GM19328 (cell line): Measurements from ENCODE around the gene PDE6D.

Experiments
- ATAC-seq: cut with Tn5 transposase; IDR thresholded peaks from one replicate; pipeline ENCODE4 v1.9.1; 2021; ENCODE audit warnings: mild to moderate bottlenecking, moderate library complexity; ENCODE audit not compliant: unreplicated experiment

Gene PDE6D

DNA sequence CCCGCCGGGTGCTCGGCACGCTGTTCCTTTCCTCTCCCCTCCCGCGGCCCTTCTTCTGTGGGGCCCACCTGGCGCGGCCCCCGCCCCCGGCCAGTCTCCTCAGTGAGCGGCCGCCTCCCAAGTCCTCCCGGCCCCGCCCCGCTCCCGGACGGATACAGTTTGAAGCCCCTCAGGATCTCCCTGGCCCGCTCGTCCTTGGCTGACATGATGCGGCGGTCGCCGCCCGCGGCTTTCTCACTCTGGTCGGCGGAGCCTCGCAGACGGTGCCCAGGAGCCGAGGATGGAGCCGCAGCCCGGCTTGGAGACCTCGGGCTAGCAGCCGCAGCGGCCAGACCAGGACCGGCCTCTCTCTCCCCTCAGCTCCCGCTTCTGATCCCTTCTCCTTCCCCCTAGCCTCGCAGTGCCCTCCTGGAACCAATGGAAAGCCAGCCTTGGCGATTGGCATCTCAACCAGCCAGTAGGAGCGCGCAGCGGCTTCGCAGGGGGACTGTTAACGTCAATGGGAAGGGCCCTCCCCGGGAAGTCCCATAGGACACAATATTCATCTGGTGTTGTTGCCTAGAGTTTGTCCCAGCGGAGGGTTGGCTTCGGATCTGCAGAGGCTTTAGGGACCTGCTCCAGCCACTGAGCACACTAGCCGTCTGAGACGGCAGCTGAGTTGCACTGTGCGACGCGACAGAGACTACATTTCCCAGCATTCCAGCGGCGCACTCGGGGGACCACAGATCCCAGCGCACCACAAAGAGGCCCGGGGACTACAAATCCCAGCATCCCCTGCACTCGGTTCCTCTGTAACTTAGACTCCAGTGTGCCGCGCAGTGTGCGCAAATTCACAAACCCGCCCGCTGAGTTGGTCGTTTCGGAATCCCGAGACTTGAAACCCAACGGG, at the start of gene PDE6D:
Gene PDE6D (minus strand): TSS at position 374 of the 889 bp plus-strand sequence. CDS start 168 bp downstream, at position 206.
- ATAC-seq = peak; percentile 80

DNA sequence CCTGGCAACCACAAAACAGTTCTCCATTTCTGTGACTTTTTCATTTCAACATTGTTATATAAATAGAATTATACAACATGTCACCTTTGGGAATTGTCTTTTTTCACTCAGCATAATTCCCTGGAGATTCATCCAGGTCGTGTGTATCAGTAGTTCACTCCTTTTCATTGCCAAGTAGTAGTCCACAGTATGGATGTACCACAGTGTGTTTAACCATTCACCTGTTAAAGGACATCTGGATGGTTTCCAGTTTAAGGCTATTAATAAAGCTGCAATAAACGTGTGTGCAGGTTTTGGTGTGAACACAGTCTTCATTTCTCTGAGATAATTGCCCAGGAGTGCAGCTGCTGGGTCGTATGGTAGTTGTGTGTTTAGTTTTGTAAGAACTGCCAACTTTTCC, 40.8 kb upstream of the PDE6D start:
- ATAC-seq = no peak

DNA sequence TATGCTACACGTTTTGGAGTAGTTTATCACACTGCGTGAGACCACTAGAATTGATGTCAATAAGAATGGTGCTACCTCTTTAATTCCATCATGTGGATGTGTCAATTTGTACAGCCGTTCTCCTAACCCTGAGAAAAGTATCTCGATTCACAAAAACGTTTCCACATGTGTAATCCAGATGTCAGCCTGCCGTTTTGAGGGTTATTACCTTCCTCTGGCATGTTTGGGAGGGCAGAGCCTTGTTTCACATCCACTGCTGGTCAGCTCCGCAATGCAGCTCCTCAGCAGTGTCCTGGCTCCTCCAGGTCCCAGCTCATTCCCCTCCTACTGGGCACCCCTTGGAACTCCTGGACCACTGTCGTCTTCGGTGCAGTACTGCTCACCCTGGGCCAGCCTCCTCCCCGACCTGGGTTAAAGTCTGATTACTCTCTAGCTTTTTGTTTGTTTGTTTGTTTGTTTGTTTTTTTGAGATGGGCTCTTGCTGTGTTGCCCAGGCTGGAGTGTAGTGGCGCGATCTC, 39.8 kb upstream of the PDE6D start:
- ATAC-seq = no peak

GRCh38 chr2:231819447-231820042, 38.5 kb upstream of the PDE6D start:
- ATAC-seq = no peak

GRCh38 chr2:231816327-231817026, 35.4 kb upstream of the PDE6D start:
- ATAC-seq = no peak

- no peak for ATAC-seq
Measured at GRCh38 chr2:231810905-231811304, 29.8 kb upstream of the PDE6D start.

DNA sequence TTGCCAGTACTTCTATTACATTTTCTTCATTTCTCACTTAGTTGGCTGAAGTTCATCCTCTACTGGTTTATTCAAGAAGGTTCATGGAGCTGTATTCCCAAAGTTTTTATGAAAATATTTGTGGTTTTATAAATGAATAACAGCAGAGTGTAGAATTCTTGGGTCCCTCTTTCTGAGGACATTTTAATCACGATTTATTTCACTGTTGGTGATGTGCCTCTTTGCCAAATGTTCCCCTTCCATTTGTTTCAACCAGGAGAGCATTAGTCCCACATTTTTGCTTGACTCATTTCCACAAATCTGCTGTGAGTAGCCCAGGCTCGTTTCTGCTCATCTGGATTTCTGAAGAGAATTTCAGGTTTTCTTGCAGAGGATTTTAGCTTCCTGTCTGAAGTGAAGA, 25.9 kb upstream of the PDE6D start:
- no peak for ATAC-seq

DNA sequence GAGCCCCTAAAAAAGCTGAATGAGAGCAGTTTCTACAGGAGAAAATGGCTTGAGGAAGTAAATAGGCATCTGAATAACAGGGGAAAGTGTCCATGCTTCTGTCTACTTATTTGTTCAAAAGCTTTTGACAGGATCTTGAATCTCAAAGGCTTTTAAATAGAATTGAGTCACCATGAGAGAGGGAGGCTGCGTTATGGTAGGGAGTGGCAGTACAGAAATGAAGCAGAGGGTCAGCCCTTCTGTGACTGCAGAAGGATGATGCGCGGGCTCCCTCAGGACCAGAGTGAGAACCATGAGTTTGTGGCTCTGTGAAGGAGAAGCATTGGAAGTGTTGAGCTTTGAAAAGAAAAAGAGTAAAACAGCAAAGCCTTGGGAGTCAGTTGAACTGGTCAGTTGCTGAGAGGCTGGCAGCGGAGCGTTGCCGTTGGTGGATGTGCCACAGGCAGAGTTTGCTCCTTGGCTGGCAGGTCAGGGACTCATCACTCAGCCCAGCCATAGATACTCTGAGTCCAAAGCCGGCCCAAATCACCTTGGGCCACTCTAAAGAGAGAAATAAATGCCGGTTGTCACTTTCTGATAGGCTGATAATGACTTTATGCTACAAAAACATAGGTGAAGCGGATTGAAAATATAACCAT, 22.5 kb upstream of the PDE6D start:
- no peak for ATAC-seq

DNA sequence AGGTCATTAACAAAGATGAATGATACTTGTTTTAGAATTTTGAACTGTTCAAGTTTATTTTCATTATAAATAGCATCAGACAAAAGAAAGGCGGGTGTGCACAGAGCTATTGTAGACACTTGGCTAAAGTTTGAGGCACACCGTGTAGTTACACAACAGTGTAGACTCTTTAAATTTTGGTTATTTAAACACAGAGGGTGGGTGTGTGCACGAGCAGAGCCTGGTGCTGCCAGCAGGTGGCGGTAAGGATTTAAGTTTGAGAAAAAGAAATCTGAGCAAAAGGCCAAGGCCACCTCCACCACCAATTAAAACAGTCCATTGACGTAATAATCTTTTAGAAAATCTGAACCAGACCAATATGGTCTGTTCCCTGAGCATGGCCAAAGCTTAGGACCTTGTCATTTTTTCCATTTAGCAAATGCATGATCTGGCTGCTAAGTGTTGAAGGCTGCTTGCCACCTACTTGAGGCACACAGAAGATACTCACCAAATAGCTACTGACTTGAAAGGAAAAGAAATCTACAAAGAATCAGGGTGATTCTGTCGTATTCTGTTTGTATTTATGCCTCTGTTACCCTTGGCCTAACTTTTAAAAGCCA, 19.5 kb upstream of the PDE6D start:
- ATAC-seq = no peak

DNA sequence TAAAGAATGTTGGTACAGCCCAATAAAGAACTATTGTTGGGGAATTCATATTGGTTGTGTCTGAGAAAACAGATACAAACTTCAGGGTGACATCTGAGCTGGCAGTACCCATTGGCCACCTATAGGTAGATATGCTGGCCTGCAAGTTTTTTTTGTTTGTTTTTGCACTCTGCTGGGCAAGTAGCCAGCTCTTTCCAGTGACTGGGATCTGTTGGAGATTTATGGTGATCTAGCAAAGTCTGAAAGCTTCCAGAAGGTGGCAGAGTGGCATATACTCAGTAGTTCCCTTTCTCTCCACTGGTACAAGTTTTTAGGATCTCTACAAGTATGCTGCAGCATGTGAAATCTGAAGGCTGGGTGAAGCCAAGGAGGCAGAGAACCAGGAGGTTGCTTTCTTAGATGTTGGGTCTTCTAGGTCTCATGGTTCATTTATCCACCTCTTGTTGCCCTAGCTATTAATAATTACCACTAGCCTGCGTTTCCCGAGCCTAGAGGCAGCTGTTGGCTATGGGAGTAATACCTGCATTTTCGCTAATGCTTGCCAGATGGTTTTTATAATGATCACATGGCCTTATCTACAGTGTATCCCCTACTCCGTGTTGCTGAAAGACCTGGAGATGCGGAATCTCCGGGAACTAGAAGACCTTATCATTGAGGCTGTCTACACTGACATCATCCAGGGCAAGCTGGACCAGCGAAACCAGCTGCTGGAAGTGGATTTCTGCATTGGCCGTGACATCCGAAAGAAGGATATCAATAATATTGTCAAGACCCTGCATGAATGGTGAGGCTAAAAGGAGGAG, 14.6 kb upstream of the PDE6D start:
- ATAC-seq = no peak

GRCh38 chr2:231794383-231794782, 13.3 kb upstream of the PDE6D start:
- ATAC-seq = no peak

GRCh38 chr2:231791107-231791506, 10.0 kb upstream of the PDE6D start:
- no peak for ATAC-seq

GRCh38 chr2:231786917-231787292, 5.8 kb upstream of the PDE6D start:
- no peak for ATAC-seq

- peak; percentile 69 for ATAC-seq
Measured at GRCh38 chr2:231786177-231786916, 5.3 kb upstream of the PDE6D start, which contains the start of gene COPS7B. COPS7B (plus strand) TSS chr2:231786445; CDS start chr2:231788571, 2,126 bp downstream.

- no peak for ATAC-seq
Measured at GRCh38 chr2:231785822-231786176, 4.7 kb upstream of the PDE6D start.

- no peak for ATAC-seq
Measured at GRCh38 chr2:231785413-231785812, 4.3 kb upstream of the PDE6D start.

DNA sequence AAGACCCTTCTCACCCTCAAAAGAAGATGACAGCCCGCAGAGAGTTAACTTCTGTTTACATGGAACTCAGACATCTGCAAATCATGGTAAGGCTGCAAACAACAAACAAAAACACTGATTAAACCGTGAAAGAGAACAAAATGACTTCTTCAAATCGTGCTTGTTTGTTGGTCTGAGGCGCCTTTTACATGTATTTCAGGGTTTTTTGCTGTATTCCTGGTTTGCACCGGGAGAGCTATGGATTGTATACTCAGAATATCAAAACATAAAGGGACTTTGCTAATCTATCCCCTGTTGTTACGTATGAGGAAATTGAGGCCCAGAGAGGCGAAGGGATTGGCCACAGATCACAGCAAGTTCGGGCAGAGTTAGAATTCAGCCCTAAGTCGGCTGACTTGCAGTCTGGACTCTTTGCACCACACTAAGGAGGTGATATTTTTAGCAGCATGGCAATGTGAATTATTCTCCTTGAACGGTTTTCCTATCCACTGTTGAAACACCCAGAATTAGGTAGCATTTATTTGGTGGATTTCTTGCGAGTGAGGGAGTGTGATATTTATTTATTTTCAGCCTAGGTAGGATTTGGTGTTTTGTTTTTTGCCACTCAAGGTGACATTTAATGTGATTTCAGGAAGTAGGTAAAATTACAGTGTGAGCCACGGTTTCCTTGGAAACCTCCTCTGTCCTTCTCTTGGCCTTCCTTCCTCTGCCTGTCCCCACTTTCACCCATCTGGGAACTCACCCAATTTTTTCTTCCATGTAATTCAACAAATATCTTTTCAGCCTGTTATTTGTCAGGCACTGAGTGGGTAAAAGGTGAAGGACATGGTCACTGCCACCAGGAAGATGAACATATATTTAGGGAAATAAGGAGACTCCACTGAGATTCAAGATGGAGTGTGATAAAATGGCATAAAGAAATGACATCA, 980 bp upstream of the PDE6D start:
- no peak for ATAC-seq
